ENCODE measurements around the gene EIF1.

DNA sequence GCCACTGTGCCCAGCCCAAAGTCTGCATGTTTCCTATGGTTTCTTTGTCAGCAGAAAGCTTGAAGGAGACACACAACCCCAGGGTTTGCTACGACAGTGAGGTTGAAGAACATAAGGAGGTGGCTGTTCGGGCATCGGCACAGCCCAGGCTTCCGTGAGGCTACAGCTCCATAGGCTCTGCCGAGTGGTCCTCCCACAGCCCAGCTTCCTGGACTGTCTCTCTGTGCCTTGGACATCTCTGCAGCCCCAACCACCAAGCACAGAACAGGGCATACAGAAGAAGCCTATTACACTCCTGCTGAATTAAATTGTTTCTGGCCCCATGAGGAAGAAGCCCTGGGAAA, 49.0 kb downstream of the EIF1 start:
- TF ChIP-seq, protein P1, sequence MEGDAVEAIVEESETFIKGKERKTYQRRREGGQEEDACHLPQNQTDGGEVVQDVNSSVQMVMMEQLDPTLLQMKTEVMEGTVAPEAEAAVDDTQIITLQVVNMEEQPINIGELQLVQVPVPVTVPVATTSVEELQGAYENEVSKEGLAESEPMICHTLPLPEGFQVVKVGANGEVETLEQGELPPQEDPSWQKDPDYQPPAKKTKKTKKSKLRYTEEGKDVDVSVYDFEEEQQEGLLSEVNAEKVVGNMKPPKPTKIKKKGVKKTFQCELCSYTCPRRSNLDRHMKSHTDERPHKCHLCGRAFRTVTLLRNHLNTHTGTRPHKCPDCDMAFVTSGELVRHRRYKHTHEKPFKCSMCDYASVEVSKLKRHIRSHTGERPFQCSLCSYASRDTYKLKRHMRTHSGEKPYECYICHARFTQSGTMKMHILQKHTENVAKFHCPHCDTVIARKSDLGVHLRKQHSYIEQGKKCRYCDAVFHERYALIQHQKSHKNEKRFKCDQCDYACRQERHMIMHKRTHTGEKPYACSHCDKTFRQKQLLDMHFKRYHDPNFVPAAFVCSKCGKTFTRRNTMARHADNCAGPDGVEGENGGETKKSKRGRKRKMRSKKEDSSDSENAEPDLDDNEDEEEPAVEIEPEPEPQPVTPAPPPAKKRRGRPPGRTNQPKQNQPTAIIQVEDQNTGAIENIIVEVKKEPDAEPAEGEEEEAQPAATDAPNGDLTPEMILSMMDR (IDR thresholded peaks at IDR 0.05) = no peak
- TF ChIP-seq POLR2A (IDR thresholded peaks at IDR 0.05) = no peak
